IMR-90 (cell line): ENCODE results near the gene XKR7.

ENCODE experiments used
- CEBPB ChIP-seq: IDR thresholded peaks from 2 replicates; pipeline ENCODE4 v1.6.1; 2012; ENCODE audit warnings: low read depth, low read length, improper control_type of control experiment
- CHD1 ChIP-seq: IDR thresholded peaks from 2 replicates; pipeline ENCODE4 v1.6.1; 2012; ENCODE audit warnings: low read depth, low read length, improper control_type of control experiment
- CTCF ChIP-seq: conservative IDR thresholded peaks from 2 replicates; pipeline ENCODE4 v1.5.1; 2012; ENCODE audit warnings: mild to moderate bottlenecking, low read depth, low read length, improper control_type of control experiment
- ELK1 ChIP-seq: fragments of 150-350 bp; IDR thresholded peaks from 2 replicates; pipeline ENCODE4 v1.6.1; 2016; ENCODE audit warnings: low read depth, mild to moderate bottlenecking, low read length, moderate library complexity, borderline replicate concordance
- MAFK ChIP-seq: IDR thresholded peaks from 2 replicates; pipeline ENCODE4 v1.6.1; 2012; ENCODE audit warnings: low read depth, low read length, improper control_type of control experiment
- MAZ ChIP-seq: IDR thresholded peaks from 2 replicates; pipeline ENCODE4 v1.6.1; 2012; ENCODE audit warnings: low read depth, mild to moderate bottlenecking, low read length, improper control_type of control experiment, moderate library complexity, borderline replicate concordance
- MXI1 ChIP-seq: IDR thresholded peaks from 2 replicates; pipeline ENCODE4 v1.6.1; 2012; ENCODE audit warnings: low read depth, mild to moderate bottlenecking, low read length, moderate library complexity, borderline replicate concordance
- POLR2A ChIP-seq: IDR thresholded peaks from 2 replicates; pipeline ENCODE4 v1.6.1; 2012; ENCODE audit warnings: mild to moderate bottlenecking, low read depth, low read length
- RAD21 ChIP-seq: IDR thresholded peaks from 2 replicates; pipeline ENCODE4 v1.6.1; 2012; ENCODE audit warnings: low read length, improper control_type of control experiment
- SMC3 ChIP-seq: fragments of 150-350 bp; IDR thresholded peaks from 2 replicates; pipeline ENCODE4 v1.6.1; 2016; ENCODE audit warnings: low read depth, mild to moderate bottlenecking, antibody characterized with exemption, low read length, moderate library complexity
- USF2 ChIP-seq: fragments of 150-350 bp; IDR thresholded peaks from 2 replicates; pipeline ENCODE4 v1.6.1; 2017; ENCODE audit warnings: mild to moderate bottlenecking, antibody characterized with exemption, low read length, low read depth

GRCh38 chr20:32013326-32013725 lies 45.4 kb downstream of the XKR7 start:
- TF ChIP-seq CTCF (no peak), MAZ (no peak), CHD1 (no peak), USF2 (no peak), POLR2A (no peak), MXI1 (no peak), RAD21 (no peak), MAFK (no peak), ELK1 (no peak), SMC3 (no peak), CEBPB (no peak)
